Parathyroid adenoma (tissue), 2 donors: Measurements from ENCODE around the gene ARHGAP15.

Experiments
- H2AFZ ChIP-seq: fragments of 300-600 bp; sonication (generic); one replicate; pipeline ENCODE4 v1.7.0; 2017; ENCODE audit warnings: antibody characterized with exemption, mild to moderate bottlenecking
- H3K27ac ChIP-seq: fragments of 300-600 bp; sonication (generic); one replicate; pipeline ENCODE4 v1.7.0; 2017
- H3K27me3 ChIP-seq: fragments of 300-600 bp; sonication (generic); one replicate; pipeline ENCODE4 v1.7.0; 2017; ENCODE audit warnings: low read length; ENCODE audit not compliant: control insufficient read depth, insufficient read depth
- H3K36me3 ChIP-seq: fragments of 300-600 bp; sonication (generic); one replicate; pipeline ENCODE4 v1.7.0; 2017; ENCODE audit warnings: low read length; ENCODE audit not compliant: control insufficient read depth, insufficient read depth
- H3K4me1 ChIP-seq: fragments of 300-600 bp; sonication (generic); one replicate; pipeline ENCODE4 v1.7.0; 2017; ENCODE audit warnings: control low read depth
- H3K4me2 ChIP-seq: fragments of 300-600 bp; sonication (generic); one replicate; pipeline ENCODE4 v1.7.0; 2017; ENCODE audit warnings: low read length
- H3K4me3 ChIP-seq: fragments of 300-600 bp; sonication (generic); one replicate; pipeline ENCODE4 v1.7.0; 2017; ENCODE audit warnings: low read depth, low read length
- H3K79me2 ChIP-seq: fragments of 300-600 bp; sonication (generic); one replicate; pipeline ENCODE4 v1.7.0; 2017; ENCODE audit warnings: control low read depth
- H3K9ac ChIP-seq: fragments of 300-600 bp; sonication (generic); one replicate; pipeline ENCODE4 v1.7.0; 2017; ENCODE audit warnings: mild to moderate bottlenecking
- H3K9me3 ChIP-seq: fragments of 300-600 bp; sonication (generic); one replicate; pipeline ENCODE4 v1.7.0; 2017; ENCODE audit warnings: low read length; ENCODE audit not compliant: control insufficient read depth
- CTCF ChIP-seq: fragments of 300-600 bp; sonication (generic); IDR thresholded peaks from one replicate; pipeline ENCODE4 v1.7.0; 2017; ENCODE audit warnings: antibody characterized with exemption, mild to moderate bottlenecking
- donor health status: primary hyperparathyroidism.

The ARHGAP15 gene

GRCh38 chr2:143503280-143503679 lies 374.1 kb downstream of the ARHGAP15 start:
- H3K79me2 ChIP-seq = no peaks in the 10 kb centered on the region
- H3K4me3 ChIP-seq = no peak overlapping the region
- H3K36me3 ChIP-seq = no peaks in the 10 kb centered on the region
- no peak for TF ChIP-seq CTCF
- no peaks in the 10 kb centered on the region for H3K4me1 ChIP-seq
- H3K4me2 ChIP-seq = no peak overlapping the region
- no peaks in the 10 kb centered on the region for H3K9me3 ChIP-seq
- no peak overlapping the region for H2AFZ ChIP-seq
- H3K9ac ChIP-seq = no peak overlapping the region
- H3K27me3 ChIP-seq = no peaks in the 10 kb centered on the region
- no peak overlapping the region for H3K27ac ChIP-seq

DNA sequence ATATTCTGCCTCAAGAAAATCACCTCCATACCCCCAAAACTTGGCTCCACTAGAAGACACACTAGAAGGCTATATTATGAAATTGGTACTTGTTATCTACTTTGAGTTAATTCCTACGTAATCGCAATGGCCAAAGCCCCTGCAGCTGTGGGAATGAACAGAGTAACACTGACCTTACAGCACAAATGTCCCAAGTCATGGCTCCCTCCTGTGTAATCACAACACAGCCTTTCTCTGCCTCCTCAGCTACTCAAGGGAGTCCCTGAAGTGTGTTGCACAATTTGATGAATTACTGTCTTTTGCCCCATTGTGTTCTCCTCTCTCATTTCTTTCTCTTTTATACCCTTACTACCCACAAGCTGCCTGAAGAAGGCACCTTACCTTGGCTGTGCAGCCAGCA lies 375.2 kb downstream of the ARHGAP15 start:
- H3K27me3 ChIP-seq = no peaks in the 10 kb centered on the region
- no peaks in the 10 kb centered on the region for H3K9me3 ChIP-seq
- H3K4me3 ChIP-seq = no peak overlapping the region
- no peak overlapping the region for H3K9ac ChIP-seq
- H3K79me2 ChIP-seq = no peaks in the 10 kb centered on the region
- no peaks in the 10 kb centered on the region for H3K4me1 ChIP-seq
- no peak overlapping the region for H2AFZ ChIP-seq
- TF ChIP-seq CTCF = no peak
- H3K4me2 ChIP-seq = no peak overlapping the region
- no peak overlapping the region for H3K27ac ChIP-seq
- H3K36me3 ChIP-seq = no peaks in the 10 kb centered on the region

DNA sequence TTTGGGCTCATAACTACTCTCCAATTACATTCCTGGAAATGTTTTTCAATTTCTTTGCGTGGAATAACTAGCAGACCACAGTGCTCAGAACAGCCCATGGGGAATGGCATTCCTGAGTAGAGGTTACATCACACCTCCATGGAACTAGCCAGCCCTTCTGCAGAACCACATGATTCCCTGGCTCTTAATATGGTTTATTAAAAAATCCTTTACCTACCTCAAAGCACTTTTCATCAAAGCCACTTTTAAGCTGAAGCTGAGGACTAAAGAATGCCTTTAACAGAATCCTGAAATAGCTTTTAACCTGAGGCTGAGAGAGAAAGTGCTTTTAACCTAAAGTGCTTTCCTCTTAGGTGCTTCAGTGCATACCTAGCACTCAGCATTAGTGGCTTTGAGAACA lies 376.3 kb downstream of the ARHGAP15 start:
- no peak overlapping the region for H3K9ac ChIP-seq
- no peak overlapping the region for H2AFZ ChIP-seq
- H3K27ac ChIP-seq = no peak overlapping the region
- H3K79me2 ChIP-seq = no peaks in the 10 kb centered on the region
- no peak overlapping the region for H3K4me3 ChIP-seq
- TF ChIP-seq CTCF = no peak
- no peaks in the 10 kb centered on the region for H3K27me3 ChIP-seq
- H3K4me1 ChIP-seq = no peaks in the 10 kb centered on the region
- H3K9me3 ChIP-seq = no peaks in the 10 kb centered on the region
- no peak overlapping the region for H3K4me2 ChIP-seq
- no peaks in the 10 kb centered on the region for H3K36me3 ChIP-seq

GRCh38 chr2:143513081-143513480 lies 383.9 kb downstream of the ARHGAP15 start:
- Histone ChIP-seq H3K36me3 (no peaks in the 10 kb centered on the region), H3K27me3 (no peaks in the 10 kb centered on the region), H3K79me2 (no peaks in the 10 kb centered on the region), H3K9me3 (no peaks in the 10 kb centered on the region), H2AFZ (no peak overlapping the region), H3K9ac (no peak overlapping the region), H3K4me2 (no peak overlapping the region), H3K4me3 (no peak overlapping the region), H3K4me1 (no peaks in the 10 kb centered on the region), H3K27ac (no peak overlapping the region)
- peak; percentile 40 for TF ChIP-seq CTCF

GRCh38 chr2:143514413-143514812 lies 385.2 kb downstream of the ARHGAP15 start:
- no peaks in the 10 kb centered on the region for H3K27me3 ChIP-seq
- no peak overlapping the region for H2AFZ ChIP-seq
- no peaks in the 10 kb centered on the region for H3K4me1 ChIP-seq
- H3K9ac ChIP-seq = no peak overlapping the region
- no peak overlapping the region for H3K4me2 ChIP-seq
- no peak overlapping the region for H3K27ac ChIP-seq
- H3K36me3 ChIP-seq = no peaks in the 10 kb centered on the region
- no peaks in the 10 kb centered on the region for H3K9me3 ChIP-seq
- H3K79me2 ChIP-seq = no peaks in the 10 kb centered on the region
- H3K4me3 ChIP-seq = no peak overlapping the region
- no peak for TF ChIP-seq CTCF
